SU-DHL-6 (cell line): Measurements from ENCODE around the gene GNG7.

Experiments
- EZH2phosphoT487 ChIP-seq: fragments of 200-600 bp; sonication (generic), shearing (Covaris generic); conservative IDR thresholded peaks from 2 replicates; pipeline ENCODE4 v1.6.1; 2018; ENCODE audit warnings: mild to moderate bottlenecking, antibody characterized with exemption, low read length, moderate library complexity, mixed read lengths
- TF ChIP-seq, protein P1 (sequence below): fragments of 200-600 bp; sonication (generic); IDR thresholded peaks from one replicate; pipeline ENCODE4 v1.5.1; 2017; ENCODE audit warnings: antibody characterized with exemption, mild to moderate bottlenecking, low read length, moderate library complexity; ENCODE audit not compliant: insufficient read depth, poor library complexity, severe bottlenecking

DNA sequence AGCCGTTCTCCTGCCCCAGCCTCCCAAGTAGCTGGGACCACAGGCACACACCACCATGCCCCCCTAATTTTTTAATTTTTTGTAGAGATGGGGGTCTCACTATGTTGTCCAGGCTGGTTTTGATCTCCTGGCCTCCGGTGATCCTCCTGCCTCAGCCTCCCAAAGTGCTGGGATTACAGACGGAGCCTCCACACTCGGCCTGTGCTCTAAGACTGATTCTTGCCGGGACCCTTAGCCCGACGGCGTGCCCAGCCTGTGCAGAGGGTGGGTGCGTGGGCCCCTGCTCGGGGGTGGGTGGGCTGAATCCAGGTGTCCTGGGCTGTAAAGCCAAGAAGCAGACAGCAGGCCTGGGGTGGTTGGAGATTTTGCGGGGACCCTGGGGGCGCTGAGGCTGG, 162.2 kb downstream of the GNG7 start:
- TF ChIP-seq, protein P1, sequence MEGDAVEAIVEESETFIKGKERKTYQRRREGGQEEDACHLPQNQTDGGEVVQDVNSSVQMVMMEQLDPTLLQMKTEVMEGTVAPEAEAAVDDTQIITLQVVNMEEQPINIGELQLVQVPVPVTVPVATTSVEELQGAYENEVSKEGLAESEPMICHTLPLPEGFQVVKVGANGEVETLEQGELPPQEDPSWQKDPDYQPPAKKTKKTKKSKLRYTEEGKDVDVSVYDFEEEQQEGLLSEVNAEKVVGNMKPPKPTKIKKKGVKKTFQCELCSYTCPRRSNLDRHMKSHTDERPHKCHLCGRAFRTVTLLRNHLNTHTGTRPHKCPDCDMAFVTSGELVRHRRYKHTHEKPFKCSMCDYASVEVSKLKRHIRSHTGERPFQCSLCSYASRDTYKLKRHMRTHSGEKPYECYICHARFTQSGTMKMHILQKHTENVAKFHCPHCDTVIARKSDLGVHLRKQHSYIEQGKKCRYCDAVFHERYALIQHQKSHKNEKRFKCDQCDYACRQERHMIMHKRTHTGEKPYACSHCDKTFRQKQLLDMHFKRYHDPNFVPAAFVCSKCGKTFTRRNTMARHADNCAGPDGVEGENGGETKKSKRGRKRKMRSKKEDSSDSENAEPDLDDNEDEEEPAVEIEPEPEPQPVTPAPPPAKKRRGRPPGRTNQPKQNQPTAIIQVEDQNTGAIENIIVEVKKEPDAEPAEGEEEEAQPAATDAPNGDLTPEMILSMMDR, result no peak
- no peak for TF ChIP-seq EZH2phosphoT487
